HepG2 (cell line): ENCODE measurements around the gene BIRC3. TPM values are rescaled to one million over a fixed set of nuclear protein-coding genes. Genes with fewer than 3 reads are reported as not detected.

Experiments used
- ATAC-seq: fragments of 200-7000 bp; cut with Tn5 transposase; 3 replicates; pipeline ENCODE4 v1.9.1; 2020; ENCODE audit warnings: mild to moderate bottlenecking, moderate library complexity
- BruUV-seq: library from RNA; stranded (reverse); fragments of 400-500 nt; replicated peaks from 2 replicates; lab custom pipeline; 2021; lab: Mats Ljungman, UMichigan
- CTCF ChIA-PET: fragments of 300-600 bp; formaldehyde crosslinking; extraction: SDS; loops from one replicate; lab custom pipeline; 2021; ENCODE audit warnings: low total read pairs, inconsistent platforms, low intra/inter-chr PET ratio; lab: Yijun Ruan, JAX
- POLR2A ChIA-PET: fragments of 350-600 bp; sonication (Branson Sonifier 250); formaldehyde crosslinking; loops from one replicate; lab custom pipeline; 2020; ENCODE audit warnings: antibody characterized with exemption, inconsistent platforms; lab: Yijun Ruan, JAX
- DNase-seq: peaks from one replicate; pipeline ENCODE4 v3.0.0-alpha.2; 2015; ENCODE audit warnings: low spot score
- FAIRE-seq: peaks from 3 replicates; lab custom pipeline; 2011; peaks lifted over from hg19 to GRCh38; lab: Jason Lieb, UNC
- H2AFZ ChIP-seq: one replicate; pipeline ENCODE4 v1.6.1; 2011; ENCODE audit warnings: low read length, inconsistent platforms
- H3K27ac ChIP-seq: fragments of 300-600 bp; 3 replicates; pipeline ENCODE4 v1.8.0; 2011; ENCODE audit warnings: mixed run types, mild to moderate bottlenecking, mixed read lengths, low read length, inconsistent platforms; ENCODE audit not compliant: insufficient read depth; ENCODE audit errors: extremely low read length
- H3K27me3 ChIP-seq, 2 experiments: fragments of 200-600 bp in 1 of 2; 2 replicates in 1 of 2; 3 replicates in 1 of 2; pipeline versions ENCODE4 v1.6.0 to v1.8.0; 2011; ENCODE audit warnings: low read length in 2 of 2, mild to moderate bottlenecking in 2 of 2, moderate library complexity in 2 of 2, inconsistent platforms in 1 of 2; ENCODE audit not compliant: insufficient read depth in 2 of 2, control insufficient read depth in 1 of 2
- H3K36me3 ChIP-seq, 2 experiments: fragments of 200-600 bp in 1 of 2; replicated peaks in 1 of 2; 2 replicates in 1 of 2; 3 replicates in 1 of 2; pipeline versions ENCODE4 v1.5.1 to v1.8.0; 2011; ENCODE audit warnings: low read length in 2 of 2, inconsistent platforms in 1 of 2; ENCODE audit not compliant: insufficient read depth in 2 of 2, control insufficient read depth in 1 of 2
- H3K4me1 ChIP-seq: 2 replicates; pipeline ENCODE4 v1.5.1; 2012; ENCODE audit warnings: low read length, inconsistent platforms; ENCODE audit not compliant: insufficient read depth
- H3K4me2 ChIP-seq: 2 replicates; pipeline ENCODE4 v1.6.0; 2011; ENCODE audit warnings: low read depth, low read length, inconsistent platforms
- H3K4me3 ChIP-seq, 3 experiments: fragments of 200-600 bp in 1 of 3; sonication (generic), shearing (Covaris generic) in 1 of 3; replicated peaks in 1 of 3; 2 replicates each; pipeline ENCODE4 v1.5.1; 2011 to 2016; ENCODE audit warnings: low read length in 3 of 3, inconsistent platforms in 2 of 3, low read depth in 2 of 3, mild to moderate bottlenecking in 2 of 3, control low read depth in 1 of 3, mixed read lengths in 1 of 3; ENCODE audit not compliant: insufficient read depth in 1 of 3
- H3K79me2 ChIP-seq: one replicate; pipeline ENCODE4 v1.6.1; 2011; ENCODE audit warnings: low read length, inconsistent platforms; ENCODE audit not compliant: insufficient read depth
- H3K9ac ChIP-seq: 2 replicates; pipeline ENCODE4 v1.6.0; 2011; ENCODE audit warnings: mild to moderate bottlenecking, low read depth, low read length, inconsistent platforms; ENCODE audit not compliant: insufficient read depth
- H3K9me3 ChIP-seq: 2 replicates; pipeline ENCODE4 v1.5.1; 2012; ENCODE audit warnings: mild to moderate bottlenecking, low read length
- H4K20me1 ChIP-seq: 2 replicates; pipeline ENCODE4 v1.6.0; 2011; ENCODE audit warnings: inconsistent platforms, mild to moderate bottlenecking, low read length, moderate library complexity; ENCODE audit not compliant: insufficient read depth
- CBX2 ChIP-seq, 2 experiments: fragments of 200-600 bp in 1 of 2; sonication (generic); formaldehyde crosslinking in 1 of 2; IDR thresholded peaks; 2 replicates each; pipeline versions ENCODE4 v1.7.0 to v1.8.1; 2018 to 2022; ENCODE audit warnings: low read depth in 2 of 2, low read length in 1 of 2, mild to moderate bottlenecking in 1 of 2, missing genetic modification reagents in 1 of 2
- CENPBD1 ChIP-seq: sonication (generic); formaldehyde crosslinking; IDR thresholded peaks from 2 replicates; pipeline ENCODE4 v1.8.0; 2022; ENCODE audit warnings: missing genetic modification reagents, low read depth, mild to moderate bottlenecking, borderline replicate concordance
- ELF4 ChIP-seq: sonication (generic); formaldehyde crosslinking; IDR thresholded peaks from 2 replicates; pipeline ENCODE4 v1.5.0; 2020; ENCODE audit warnings: missing genetic modification reagents, mild to moderate bottlenecking, moderate library complexity, borderline replicate concordance
- PHF21A ChIP-seq: sonication (generic); formaldehyde crosslinking; IDR thresholded peaks from 2 replicates; pipeline ENCODE4 v1.5.0; 2020; ENCODE audit warnings: mild to moderate bottlenecking, missing genetic modification reagents
- RFXAP ChIP-seq: sonication (generic); formaldehyde crosslinking; IDR thresholded peaks from 2 replicates; pipeline ENCODE4 v1.4.0; 2020; ENCODE audit warnings: missing genetic modification reagents, borderline replicate concordance
- RNF219 ChIP-seq: sonication (generic); formaldehyde crosslinking; IDR thresholded peaks from 2 replicates; pipeline ENCODE4 v1.5.0; 2020; ENCODE audit warnings: mild to moderate bottlenecking, missing genetic modification reagents
- SRSF1 ChIP-seq: fragments of 200-400 bp; formaldehyde crosslinking; optimal IDR thresholded peaks from 2 replicates; pipeline ENCODE3; 2017; ENCODE audit warnings: mild to moderate bottlenecking, low read depth, low read length, moderate library complexity
- TSC22D2 ChIP-seq: sonication (generic); formaldehyde crosslinking; IDR thresholded peaks from 2 replicates; pipeline ENCODE4 v1.5.1; 2020; ENCODE audit warnings: missing genetic modification reagents, mild to moderate bottlenecking, borderline replicate concordance
- ZFP36L2 ChIP-seq: sonication (generic); formaldehyde crosslinking; IDR thresholded peaks from 2 replicates; pipeline ENCODE4 v1.4.0; 2020; ENCODE audit warnings: missing genetic modification reagents
- ZNF160 ChIP-seq: sonication (generic); formaldehyde crosslinking; IDR thresholded peaks from 2 replicates; pipeline ENCODE4 v1.8.0; 2022; ENCODE audit warnings: mild to moderate bottlenecking, inconsistent platforms, missing genetic modification reagents
- ZNF207 ChIP-seq: fragments of 450-650 bp; IDR thresholded peaks from 2 replicates; pipeline ENCODE4 v1.6.1; 2016; ENCODE audit warnings: antibody characterized with exemption, borderline replicate concordance
- ZNF225 ChIP-seq: sonication (generic); formaldehyde crosslinking; IDR thresholded peaks from 2 replicates; pipeline ENCODE4 v1.4.0; 2020; ENCODE audit warnings: mild to moderate bottlenecking, missing genetic modification reagents
- ZNF567 ChIP-seq: sonication (generic); formaldehyde crosslinking; IDR thresholded peaks from 2 replicates; pipeline ENCODE4 v1.8.1; 2023; ENCODE audit warnings: mild to moderate bottlenecking, missing genetic modification reagents, borderline replicate concordance
- ZNF629 ChIP-seq: sonication (generic); formaldehyde crosslinking; conservative IDR thresholded peaks from 2 replicates; pipeline ENCODE4 v1.5.0; 2020; ENCODE audit warnings: missing genetic modification reagents
- ZNF839 ChIP-seq: sonication (generic); formaldehyde crosslinking; IDR thresholded peaks from 2 replicates; pipeline ENCODE4 v1.4.0; 2020; ENCODE audit warnings: missing genetic modification reagents, mild to moderate bottlenecking, borderline replicate concordance
- WGBS: methylation state at CpG from one replicate; pipeline ENCODE4 v1.1.6; 2017; ENCODE audit warnings: low lambda C conversion rate; 5-methylcytosine and 5-hydroxymethylcytosine counted together
- in situ Hi-C: cut with HindIII; loops from 2 replicates; pipeline ENCODE4 v1.10.0; 2017; ENCODE audit warnings: low pct_unique_long_range_greater_than_20kb; ENCODE audit not compliant: extremely low pct_ligation_motif_present
- intact Hi-C: fragments of 100-400 bp; cut with micrococcal nuclease; formaldehyde crosslinking; loops from one replicate; pipeline ENCODE4 v1.10.0; 2022; ENCODE audit not compliant: unreplicated experiment
- polyA plus RNA-seq, 8 experiments: library from polyadenylated mRNA; depleted of rRNA in 3 of 8; stranded (reverse) in 7 of 8; unstranded in 1 of 8; fragments of >200 nt; fragmentation: Illumina TruSeq in 4 of 8; extraction: Trizol in 4 of 8; gene quantifications; 2 replicates each; pipeline versions ENCODE4 v1.2.1 to v1.2.3, GENCODE V29; 2011 to 2016; ENCODE audit warnings: low read depth in 4 of 8, missing spikeins in 1 of 8, mixed read lengths in 1 of 8; ENCODE audit not compliant: insufficient read depth in 1 of 8
- total RNA-seq, 5 experiments: library from RNA; depleted of rRNA; stranded (reverse); fragments of >200 nt; fragmentation: Illumina TruSeq; extraction: Trizol; gene quantifications; 2 replicates each; pipeline ENCODE4 v1.2.3, GENCODE V29; 2016; ENCODE audit warnings: low read depth in 1 of 5
- TF ChIP-seq, protein P1 (sequence below): sonication (generic); formaldehyde crosslinking; IDR thresholded peaks from 2 replicates; pipeline ENCODE4 v1.4.0; 2020; ENCODE audit warnings: missing genetic modification reagents

The BIRC3 gene
- total and polyA plus RNA-seq, 2 of the 13 experiments (the other 11 are each of a cell fraction or from before 2014, with no cell fraction given) = 0.41 to 4.2 TPM

- Histone ChIP-seq H3K79me2 (no peaks in the 10 kb centered on the region), H3K36me3 (no peaks in the 10 kb centered on the region), H3K4me2 (no peak overlapping the region), H3K27me3 (no peaks in the 10 kb centered on the region; a peak in 1 of 5 replicates), H3K4me3 (no peak overlapping the region), H3K9me3 (peaks cover 4% of the 10 kb centered on the region; the same call in 1 of the 2 replicates), H3K4me1 (peaks cover 37% of the 10 kb centered on the region), H2AFZ (no peak overlapping the region), H3K27ac (no peak overlapping the region), H3K9ac (no peak overlapping the region), H4K20me1 (no peaks in the 10 kb centered on the region)
- intact Hi-C loops (no loop called here), in situ Hi-C loops (no loop called here)
- no peak for ATAC-seq
- TF ChIP-seq ZNF839 (CRISPR knock-in tag) (no peak), CBX2 (IDR thresholded peaks at IDR 0.05; ENCODE audit: low read depth, low read length) (no peak), CBX2 (CRISPR knock-in tag; IDR thresholded peaks at IDR 0.05; ENCODE audit: low read depth) (no peak), PHF21A (CRISPR knock-in tag) (no peak), RFXAP (CRISPR knock-in tag) (no peak), ELF4 (CRISPR knock-in tag) (no peak), ZNF225 (CRISPR knock-in tag) (no peak), SRSF1 (no peak), CENPBD1 (no peak), TSC22D2 (CRISPR knock-in tag) (no peak), RNF219 (CRISPR knock-in tag) (no peak), ZNF207 (no peak), ZNF567 (no peak), ZNF629 (CRISPR knock-in tag) (no peak), ZNF160 (CRISPR knock-in tag) (no peak), ZFP36L2 (no peak)
- TF ChIP-seq, protein P1, sequence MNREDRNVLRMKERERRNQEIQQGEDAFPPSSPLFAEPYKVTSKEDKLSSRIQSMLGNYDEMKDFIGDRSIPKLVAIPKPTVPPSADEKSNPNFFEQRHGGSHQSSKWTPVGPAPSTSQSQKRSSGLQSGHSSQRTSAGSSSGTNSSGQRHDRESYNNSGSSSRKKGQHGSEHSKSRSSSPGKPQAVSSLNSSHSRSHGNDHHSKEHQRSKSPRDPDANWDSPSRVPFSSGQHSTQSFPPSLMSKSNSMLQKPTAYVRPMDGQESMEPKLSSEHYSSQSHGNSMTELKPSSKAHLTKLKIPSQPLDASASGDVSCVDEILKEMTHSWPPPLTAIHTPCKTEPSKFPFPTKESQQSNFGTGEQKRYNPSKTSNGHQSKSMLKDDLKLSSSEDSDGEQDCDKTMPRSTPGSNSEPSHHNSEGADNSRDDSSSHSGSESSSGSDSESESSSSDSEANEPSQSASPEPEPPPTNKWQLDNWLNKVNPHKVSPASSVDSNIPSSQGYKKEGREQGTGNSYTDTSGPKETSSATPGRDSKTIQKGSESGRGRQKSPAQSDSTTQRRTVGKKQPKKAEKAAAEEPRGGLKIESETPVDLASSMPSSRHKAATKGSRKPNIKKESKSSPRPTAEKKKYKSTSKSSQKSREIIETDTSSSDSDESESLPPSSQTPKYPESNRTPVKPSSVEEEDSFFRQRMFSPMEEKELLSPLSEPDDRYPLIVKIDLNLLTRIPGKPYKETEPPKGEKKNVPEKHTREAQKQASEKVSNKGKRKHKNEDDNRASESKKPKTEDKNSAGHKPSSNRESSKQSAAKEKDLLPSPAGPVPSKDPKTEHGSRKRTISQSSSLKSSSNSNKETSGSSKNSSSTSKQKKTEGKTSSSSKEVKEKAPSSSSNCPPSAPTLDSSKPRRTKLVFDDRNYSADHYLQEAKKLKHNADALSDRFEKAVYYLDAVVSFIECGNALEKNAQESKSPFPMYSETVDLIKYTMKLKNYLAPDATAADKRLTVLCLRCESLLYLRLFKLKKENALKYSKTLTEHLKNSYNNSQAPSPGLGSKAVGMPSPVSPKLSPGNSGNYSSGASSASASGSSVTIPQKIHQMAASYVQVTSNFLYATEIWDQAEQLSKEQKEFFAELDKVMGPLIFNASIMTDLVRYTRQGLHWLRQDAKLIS (CRISPR knock-in tag) = no peak
- ChIA-PET POLR2A (no interaction called here), CTCF (no interaction called here)
- 0% methylated on average over 1 of the region's 1 CpG for WGBS
- no TSS peak for BruUV-seq
- no peak for FAIRE-seq
- DNase-seq = no peak
Measured at GRCh38 chr11:102302241-102302640, 15.0 kb upstream of the BIRC3 start.
